Activated naive CD4-positive, alpha-beta T cell treated with anti-CD3 and anti-CD28 coated beads, Interleukin-2, amount 50 U/mL, for 16 hours (primary cell): Measurements from ENCODE around the gene ATP6V0A1.
A peak's percentile ranks its signal among the peaks of the same experiment; 100 is the strongest.
"Not testable (repeated sequence)": the region's sequence is repeated elsewhere in the genome, so short reads cannot be mapped to it uniquely, and the experiment has no call there.

Experiments
- DNase-seq: peaks from one replicate; pipeline ENCODE4 v3.0.0-alpha.2; 2020

ATP6V0A1 gene

GRCh38 chr17:42543190-42544079, 84.8 kb downstream of the ATP6V0A1 start:
- no peak for DNase-seq

GRCh38 chr17:42544874-42545283, 86.2 kb downstream of the ATP6V0A1 start:
- no peak for DNase-seq

- not testable (repeated sequence) for DNase-seq
These were observed 87.3 kb downstream of the ATP6V0A1 start for GRCh38 chr17:42545755-42546505.

- DNase-seq, result no peak
These were observed 88.4 kb downstream of the ATP6V0A1 start for GRCh38 chr17:42547001-42547461.

- no peak for DNase-seq
These were observed 89.0 kb downstream of the ATP6V0A1 start for GRCh38 chr17:42547698-42548069.

- DNase-seq, result peak; percentile 85
These were observed 89.6 kb downstream of the ATP6V0A1 start for GRCh38 chr17:42548070-42548837.

- DNase-seq, result no peak
These were observed 90.5 kb downstream of the ATP6V0A1 start for GRCh38 chr17:42548993-42549755.

GRCh38 chr17:42552736-42553135, 94.1 kb downstream of the ATP6V0A1 start, which contains the start of gene HSD17B1:
HSD17B1 (plus strand) TSS chr17:42552923; CDS start chr17:42552934, 11 bp downstream.
- not testable (repeated sequence) for DNase-seq

- DNase-seq, result no peak
These were observed 94.6 kb downstream of the ATP6V0A1 start for GRCh38 chr17:42553161-42553818.

GRCh38 chr17:42553866-42554249, 95.2 kb downstream of the ATP6V0A1 start:
- no peak for DNase-seq

GRCh38 chr17:42554250-42555121, 95.8 kb downstream of the ATP6V0A1 start:
- peak; percentile 70 for DNase-seq

GRCh38 chr17:42555122-42555622, 96.5 kb downstream of the ATP6V0A1 start:
- DNase-seq, result no peak

- not testable (repeated sequence) for DNase-seq
These were observed 97.4 kb downstream of the ATP6V0A1 start for GRCh38 chr17:42555961-42556617.

GRCh38 chr17:42559075-42559474, 100.4 kb downstream of the ATP6V0A1 start:
- no peak for DNase-seq

- DNase-seq, result no peak
These were observed 101.6 kb downstream of the ATP6V0A1 start for GRCh38 chr17:42560246-42560645.

- DNase-seq, result peak; percentile 89
These were observed 103.3 kb downstream of the ATP6V0A1 start, which contains the start of gene COASY for GRCh38 chr17:42561897-42562387. COASY (plus strand) TSS chr17:42562148; CDS start chr17:42562623, 475 bp downstream.

GRCh38 chr17:42562388-42563142, 103.9 kb downstream of the ATP6V0A1 start:
- no peak for DNase-seq

GRCh38 chr17:42563143-42563509, 104.4 kb downstream of the ATP6V0A1 start:
- DNase-seq, result no peak

GRCh38 chr17:42563543-42563942, 104.9 kb downstream of the ATP6V0A1 start:
- no peak for DNase-seq
